Neuronal stem cell (in vitro differentiated cells): ENCODE results near the gene PPIL3. TPM values are rescaled to one million over a fixed set of nuclear protein-coding genes. Genes with fewer than 3 reads are reported as not detected.

Experiments
- DNase-seq: peaks from one replicate; pipeline ENCODE4 v3.0.0-alpha.2; 2013; ENCODE audit warnings: low spot score
- H2AFZ ChIP-seq: one replicate; pipeline ENCODE4 v1.6.1; 2013; ENCODE audit warnings: mild to moderate bottlenecking, low read length, inconsistent platforms
- H2AK5ac ChIP-seq: 2 replicates; pipeline ENCODE4 v1.6.1; 2013; ENCODE audit warnings: low read depth, mild to moderate bottlenecking, inconsistent platforms, low read length, moderate library complexity, mixed read lengths
- H2BK120ac ChIP-seq: 2 replicates; pipeline ENCODE4 v1.6.1; 2013; ENCODE audit warnings: low read depth, mild to moderate bottlenecking, inconsistent platforms, low read length, moderate library complexity, mixed read lengths
- H2BK12ac ChIP-seq: one replicate; pipeline ENCODE4 v1.6.1; 2013; ENCODE audit warnings: low read length, inconsistent platforms
- H2BK15ac ChIP-seq: 2 replicates; pipeline ENCODE4 v1.6.1; 2013; ENCODE audit warnings: mild to moderate bottlenecking, low read length, inconsistent platforms, mixed read lengths
- H2BK5ac ChIP-seq: one replicate; pipeline ENCODE4 v1.6.1; 2013; ENCODE audit warnings: inconsistent platforms, mild to moderate bottlenecking, low read length, moderate library complexity
- H3K14ac ChIP-seq: one replicate; pipeline ENCODE4 v1.6.1; 2013; ENCODE audit warnings: low read length, inconsistent platforms
- H3K18ac ChIP-seq: 2 replicates; pipeline ENCODE4 v1.6.1; 2013; ENCODE audit warnings: low read length, inconsistent platforms
- H3K23ac ChIP-seq: 2 replicates; pipeline ENCODE4 v1.6.1; 2013; ENCODE audit warnings: low read depth, mild to moderate bottlenecking, mixed read lengths, low read length, inconsistent platforms; ENCODE audit not compliant: poor library complexity
- H3K27ac ChIP-seq: replicated peaks from 3 replicates; pipeline ENCODE4 v1.5.1; 2013; ENCODE audit warnings: low read length, inconsistent platforms
- H3K27me3 ChIP-seq, 3 experiments: 2 replicates each; pipeline ENCODE4 v1.6.1; 2013; ENCODE audit warnings: low read length in 3 of 3, mild to moderate bottlenecking in 2 of 3, inconsistent platforms in 1 of 3, low read depth in 1 of 3, mixed read lengths in 1 of 3, moderate library complexity in 1 of 3; ENCODE audit not compliant: control insufficient read depth in 3 of 3, insufficient read depth in 3 of 3
- H3K36me3 ChIP-seq, 2 donors: replicated peaks in 1 of 2; 2 replicates each; pipeline ENCODE4 v1.6.1; 2013; ENCODE audit warnings: low read length in 2 of 2; ENCODE audit not compliant: control insufficient read depth in 2 of 2, insufficient read depth in 2 of 2
- H3K4ac ChIP-seq: 2 replicates; pipeline ENCODE4 v1.6.1; 2013; ENCODE audit warnings: inconsistent platforms, mild to moderate bottlenecking, low read length, moderate library complexity
- H3K4me1 ChIP-seq, 2 donors: 1 replicate in 1 of 2; 2 replicates in 1 of 2; pipeline ENCODE4 v1.6.1; 2013; ENCODE audit warnings: low read length in 2 of 2, low read depth in 1 of 2; ENCODE audit not compliant: control insufficient read depth in 2 of 2, insufficient read depth in 1 of 2
- H3K4me2 ChIP-seq: one replicate; pipeline ENCODE4 v1.6.1; 2013; ENCODE audit warnings: mild to moderate bottlenecking, low read length, inconsistent platforms; ENCODE audit not compliant: insufficient read depth, poor library complexity, severe bottlenecking
- H3K4me3 ChIP-seq, 2 donors: 2 replicates each; pipeline ENCODE4 v1.5.1; 2013; ENCODE audit warnings: low read length in 2 of 2, mild to moderate bottlenecking in 2 of 2, inconsistent platforms in 1 of 2, moderate library complexity in 1 of 2
- H3K79me1 ChIP-seq: one replicate; pipeline ENCODE4 v1.6.1; 2013; ENCODE audit warnings: low read depth, mild to moderate bottlenecking, inconsistent platforms, low read length, moderate library complexity
- H3K9ac ChIP-seq: one replicate; pipeline ENCODE4 v1.6.1; 2013; ENCODE audit warnings: mild to moderate bottlenecking, low read depth, low read length, inconsistent platforms; ENCODE audit not compliant: poor library complexity
- H3K9me3 ChIP-seq, 2 donors: replicated peaks in 1 of 2; 2 replicates each; pipeline versions ENCODE3 to v1.6.1; 2013; ENCODE audit warnings: low read length in 2 of 2, mild to moderate bottlenecking in 2 of 2, inconsistent platforms in 1 of 2, low read depth in 1 of 2, mixed read lengths in 1 of 2, moderate library complexity in 1 of 2; ENCODE audit not compliant: control insufficient read depth in 2 of 2, insufficient read depth in 1 of 2
- H4K8ac ChIP-seq: one replicate; pipeline ENCODE4 v1.6.1; 2013; ENCODE audit warnings: low read depth, mild to moderate bottlenecking, inconsistent platforms, low read length, moderate library complexity
- H4K91ac ChIP-seq: one replicate; pipeline ENCODE4 v1.6.1; 2013; ENCODE audit warnings: low read length, low read depth, mild to moderate bottlenecking, inconsistent platforms; ENCODE audit not compliant: poor library complexity
- WGBS, 2 donors: extraction: QIAGEN DNeasy Blood & Tissue Kit; methylation state at CpG; one replicate each; pipeline ENCODE4 v1.1.7; 2013; ENCODE audit warnings: missing lambda C conversion rate in 2 of 2, mixed read lengths in 1 of 2; ENCODE audit not compliant: insufficient read length in 2 of 2, insufficient replicate concordance in 1 of 2; ENCODE audit errors: extremely low coverage in 2 of 2; 5-methylcytosine and 5-hydroxymethylcytosine counted together
- polyA plus RNA-seq, 2 experiments: library from polyadenylated mRNA; stranded (reverse); fragments of 200-250 nt; gene quantifications; one replicate each; pipeline ENCODE4 v1.2.3, GENCODE V29; 2013

PPIL3 gene
- 56.2 TPM for polyA plus RNA-seq (2013, experiment 1 of 2)
- 67.7 TPM for polyA plus RNA-seq (2013, experiment 2 of 2)

DNA sequence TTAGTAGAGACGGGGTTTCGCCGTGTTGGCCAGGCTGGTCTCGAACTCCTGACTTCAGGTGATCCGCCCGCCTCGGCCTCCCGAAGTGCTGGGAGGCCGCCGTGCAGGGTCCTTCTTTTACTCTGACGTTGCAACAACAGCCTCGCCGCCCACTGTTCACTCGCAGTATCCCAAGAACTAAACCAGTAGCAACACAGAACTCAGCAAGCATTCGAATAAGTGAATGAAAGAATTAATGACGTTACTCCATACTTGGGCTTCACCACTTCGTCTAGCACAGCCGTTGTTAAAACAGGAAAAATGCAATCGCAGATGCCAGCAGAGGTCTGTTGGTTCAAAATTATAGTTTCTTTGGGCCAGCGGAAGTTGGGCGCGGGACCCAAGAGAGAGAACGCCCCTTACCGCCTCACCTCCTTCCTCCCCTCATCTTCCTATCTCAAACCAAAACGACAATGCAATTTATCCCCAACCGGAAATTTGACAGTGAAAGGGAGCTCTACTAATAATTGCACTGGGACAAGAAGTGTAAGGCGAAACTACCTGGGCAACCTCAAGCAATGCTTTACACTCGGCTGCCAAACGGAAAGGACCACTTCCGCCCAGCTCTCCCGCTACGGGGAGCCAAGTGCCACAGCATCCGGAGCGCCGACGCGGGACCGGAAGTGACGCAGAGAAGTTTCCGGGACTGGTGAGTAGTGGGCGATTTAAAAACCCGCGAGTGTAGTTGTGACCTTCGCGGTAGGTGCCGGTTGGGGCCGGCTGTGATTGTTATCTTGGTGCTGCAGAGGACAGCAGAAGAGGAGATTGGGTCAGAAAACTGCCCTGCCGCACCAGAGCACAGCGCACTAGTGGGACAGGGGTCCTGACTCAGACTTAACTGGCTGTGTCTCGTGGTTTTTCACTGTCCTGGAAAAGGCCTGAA, at the start of gene PPIL3, which contains the start of gene NIF3L1:
TSS of gene PPIL3 (minus strand) at position 374 of the 922 bp plus-strand sequence. CDS start 1,462 bp downstream, outside the sequence.
TSS of gene NIF3L1 (plus strand) at position 668 of the 922 bp plus-strand sequence. CDS start 2,573 bp downstream, outside the sequence.
- no CpG with 5 or more reads among the region's 50 CpGs for WGBS, 2 donors
- Histone ChIP-seq H2AK5ac (no peak within 1 kb of the TSS), H2BK12ac (no peak within 1 kb of the TSS)

DNA sequence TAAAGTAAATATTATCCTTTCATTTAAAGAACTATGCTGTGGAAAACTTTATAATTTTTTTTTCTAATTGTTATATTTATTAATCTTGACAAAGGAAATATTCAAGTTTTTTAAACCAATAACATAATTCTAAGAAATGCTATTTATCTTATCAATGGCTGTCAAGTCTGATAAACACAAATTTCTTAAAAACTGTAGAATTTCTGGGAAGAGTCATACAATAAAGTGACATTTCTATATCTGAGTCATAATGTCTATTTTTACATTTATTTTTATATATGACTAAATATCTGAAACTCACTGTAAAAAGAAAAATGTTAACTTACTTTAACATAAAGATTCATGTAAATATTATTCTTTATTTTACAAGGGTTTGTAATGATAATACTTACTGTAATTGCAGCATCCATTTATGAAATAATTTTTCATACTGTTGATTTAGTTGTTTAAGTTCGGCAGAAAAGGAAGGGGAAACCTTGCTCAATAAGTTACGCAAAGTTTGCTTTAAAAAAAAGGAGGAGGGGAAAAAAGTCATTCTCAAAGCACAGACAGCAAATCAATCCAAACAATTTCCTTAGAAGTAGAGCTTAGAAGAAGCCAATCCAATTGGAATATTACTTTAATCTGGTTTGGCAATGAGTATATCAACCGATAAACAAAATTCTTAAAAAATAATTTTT, 42.2 kb upstream of the PPIL3 start:
- Histone ChIP-seq H3K79me1 (no peaks in the 10 kb centered on the region), H3K4me1 (no peaks in the 10 kb centered on the region), H3K27ac (no peak overlapping the region), H4K8ac (no peak overlapping the region), H3K9ac (no peak overlapping the region), H2BK12ac (no peak overlapping the region), H2BK15ac (no peak overlapping the region), H3K36me3 (peaks cover 9 to 86% of the 10 kb centered on the region in 2 donors), H4K91ac (no peak overlapping the region), H3K4me3 (no peak overlapping the region), H2AFZ (no peak overlapping the region), H2AK5ac (no peak overlapping the region), H3K14ac (no peak overlapping the region), H3K23ac (no peak overlapping the region), H3K18ac (no peak overlapping the region), H2BK120ac (no peak overlapping the region), H3K4ac (no peak overlapping the region), H3K4me2 (no peak overlapping the region), H3K27me3 (no peaks in the 10 kb centered on the region), H3K9me3 (no peaks in the 10 kb centered on the region), H2BK5ac (no peak overlapping the region)
- no CpG with 5 or more reads among the region's 3 CpGs for WGBS, 2 donors
- no peak for DNase-seq

More for the DNA sequence above, at the start of gene PPIL3, which contains the start of gene NIF3L1:
- H3K4ac ChIP-seq: no peak within 1 kb of the TSS
- peak within 1 kb of the TSS; percentile 91 for H2AFZ ChIP-seq
- peak within 1 kb of the TSS; percentile 93 for H3K9ac ChIP-seq
- H2BK120ac ChIP-seq: no peak within 1 kb of the TSS
- peak within 1 kb of the TSS; percentile 96 for H3K27ac ChIP-seq
- no peak within 1 kb of the TSS for H2BK15ac ChIP-seq
- peak; percentile 93 for DNase-seq
- H3K4me3 ChIP-seq: peak within 1 kb of the TSS; percentile 87 to 92
- H2BK5ac ChIP-seq: no peak within 1 kb of the TSS
- H3K14ac ChIP-seq: no peak within 1 kb of the TSS
- H3K4me1 ChIP-seq: peaks cover 4 to 6% of the 10 kb centered on the region in 2 donors
- peaks cover 5 to 50% of the 10 kb centered on the region in 2 donors for H3K36me3 ChIP-seq
- no peaks in the 10 kb centered on the region for H3K9me3 ChIP-seq
- H4K91ac ChIP-seq: no peak within 1 kb of the TSS
- peak within 1 kb of the TSS; percentile 78 for H3K4me2 ChIP-seq
- H3K27me3 ChIP-seq: no peaks in the 10 kb centered on the region
- peak within 1 kb of the TSS; percentile 67 for H4K8ac ChIP-seq
- peak within 1 kb of the TSS; percentile 44 for H3K18ac ChIP-seq
- H3K23ac ChIP-seq: peak within 1 kb of the TSS; percentile 38
- H3K79me1 ChIP-seq: peaks cover 2% of the 10 kb centered on the region

DNA sequence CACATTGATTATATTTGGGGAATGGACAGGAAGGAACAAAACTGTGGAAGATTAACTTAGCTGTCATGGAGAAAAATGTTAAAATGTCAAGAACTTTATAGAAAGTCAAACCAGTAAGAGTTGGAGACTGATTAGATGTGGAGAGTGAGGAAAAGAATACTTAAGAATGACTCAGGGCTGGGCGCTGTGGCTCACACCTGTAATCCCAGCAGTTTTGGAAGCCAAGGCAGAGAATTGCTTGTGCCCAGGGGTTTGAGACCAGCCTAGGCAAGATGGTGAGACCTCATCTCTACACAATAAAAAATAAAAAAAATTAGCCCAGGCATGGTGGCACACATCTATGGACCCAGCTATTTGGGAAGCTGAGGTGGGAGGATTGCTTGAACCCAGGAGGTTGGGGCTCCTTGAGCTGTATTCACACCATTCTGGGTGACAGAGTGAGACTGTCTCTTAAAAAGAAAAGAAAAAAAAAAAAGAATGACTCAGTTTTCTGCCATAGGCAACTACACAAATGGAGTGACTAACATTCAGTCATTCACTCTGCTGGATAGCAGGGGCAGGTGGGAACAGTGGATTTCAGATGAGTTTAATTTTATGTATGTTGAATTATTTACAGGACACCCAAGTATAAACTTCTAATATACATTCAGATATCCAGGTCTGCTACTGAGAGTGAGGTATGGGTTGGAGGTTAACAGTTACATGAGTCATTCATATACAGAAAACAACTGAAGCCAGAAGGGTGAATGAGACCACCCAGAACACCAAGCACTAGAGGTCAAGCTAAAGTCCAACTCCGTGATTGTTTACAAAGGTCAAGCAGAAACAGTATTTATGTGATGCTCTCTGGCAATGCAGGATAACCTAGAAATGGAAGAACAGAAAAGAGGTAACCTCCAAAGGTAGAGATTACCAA, 40.7 kb upstream of the PPIL3 start:
- Histone ChIP-seq H3K79me1 (no peaks in the 10 kb centered on the region), H3K9ac (no peak overlapping the region), H3K4me2 (no peak overlapping the region), H2BK15ac (no peak overlapping the region), H3K4ac (no peak overlapping the region), H4K91ac (no peak overlapping the region), H3K36me3 (peaks cover 6 to 86% of the 10 kb centered on the region in 2 donors), H2AK5ac (no peak overlapping the region), H3K27ac (no peak overlapping the region), H3K27me3 (no peaks in the 10 kb centered on the region), H2BK120ac (no peak overlapping the region), H2BK12ac (no peak overlapping the region), H3K18ac (no peak overlapping the region), H2BK5ac (no peak overlapping the region), H4K8ac (no peak overlapping the region), H2AFZ (no peak overlapping the region), H3K23ac (no peak overlapping the region), H3K4me3 (no peak overlapping the region), H3K14ac (no peak overlapping the region), H3K4me1 (no peaks in the 10 kb centered on the region), H3K9me3 (no peaks in the 10 kb centered on the region)
- DNase-seq: no peak
- no CpG with 5 or more reads among the region's 2 CpGs for WGBS, 2 donors
